GM18505 (cell line): ENCODE measurements around the gene UACA.

Source experiments
- ATAC-seq: cut with Tn5 transposase; IDR thresholded peaks from one replicate; pipeline ENCODE4 v1.9.1; 2021; ENCODE audit not compliant: unreplicated experiment
- POLR2A ChIP-seq: IDR thresholded peaks from 4 replicates; pipeline ENCODE4 v1.6.1; 2011; ENCODE audit warnings: borderline replicate concordance; ENCODE audit not compliant: insufficient read depth, insufficient read length; ENCODE audit errors: extremely low read depth

Gene UACA

GRCh38 chr15:70720228-70721016, 42.9 kb downstream of the UACA start:
- TF ChIP-seq POLR2A = no peak

GRCh38 chr15:70717237-70717793, 46.0 kb downstream of the UACA start:
- no peak for TF ChIP-seq POLR2A

More at GRCh38 chr15:70720228-70721016, 42.9 kb downstream of the UACA start:
- ATAC-seq = no peak

GRCh38 chr15:70715840-70716485, 47.4 kb downstream of the UACA start:
- no peak for TF ChIP-seq POLR2A
- ATAC-seq = no peak

More at GRCh38 chr15:70717237-70717793, 46.0 kb downstream of the UACA start:
- no peak for ATAC-seq

- ATAC-seq = no peak
- TF ChIP-seq POLR2A = no peak
Observed at GRCh38 chr15:70714565-70714964, 48.8 kb downstream of the UACA start.

DNA sequence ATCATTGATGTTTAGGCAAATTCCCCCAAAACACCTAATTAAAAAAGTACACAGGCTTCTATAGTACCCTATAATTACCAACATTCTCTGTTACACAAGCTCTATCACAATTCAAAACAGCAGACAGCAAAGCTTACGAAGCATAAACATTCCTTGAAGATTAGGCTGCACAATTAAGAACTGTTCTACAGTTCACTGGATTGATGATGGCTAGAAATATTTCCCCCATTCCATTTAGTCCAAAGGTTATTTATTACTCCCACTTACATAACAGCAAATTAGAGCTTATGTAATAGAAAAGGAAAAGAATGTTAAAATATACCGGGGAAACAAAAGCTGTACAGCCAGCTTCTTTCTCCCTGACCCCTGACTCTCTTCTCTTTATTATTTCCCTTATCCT, 49.3 kb downstream of the UACA start:
- TF ChIP-seq POLR2A = no peak
- ATAC-seq = no peak

DNA sequence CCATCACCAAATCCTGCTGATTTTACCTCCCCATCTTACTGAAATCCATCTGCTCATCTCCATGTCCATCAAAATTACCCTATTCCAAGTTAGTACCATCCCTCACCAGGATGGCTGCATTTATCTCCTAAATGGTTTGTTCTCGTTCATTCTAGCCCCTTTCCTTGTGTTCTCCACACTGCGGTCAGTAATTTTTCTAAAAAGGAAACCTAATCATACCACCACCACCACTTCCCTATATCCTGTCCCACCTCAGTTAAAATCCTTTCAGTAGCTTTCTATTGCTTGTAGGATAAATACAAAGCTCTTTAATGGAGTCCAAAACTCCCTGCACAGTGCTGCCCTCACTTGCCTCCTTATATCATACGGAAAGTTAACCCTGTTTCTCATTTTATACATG, 51.1 kb downstream of the UACA start:
- ATAC-seq = no peak
- no peak for TF ChIP-seq POLR2A

DNA sequence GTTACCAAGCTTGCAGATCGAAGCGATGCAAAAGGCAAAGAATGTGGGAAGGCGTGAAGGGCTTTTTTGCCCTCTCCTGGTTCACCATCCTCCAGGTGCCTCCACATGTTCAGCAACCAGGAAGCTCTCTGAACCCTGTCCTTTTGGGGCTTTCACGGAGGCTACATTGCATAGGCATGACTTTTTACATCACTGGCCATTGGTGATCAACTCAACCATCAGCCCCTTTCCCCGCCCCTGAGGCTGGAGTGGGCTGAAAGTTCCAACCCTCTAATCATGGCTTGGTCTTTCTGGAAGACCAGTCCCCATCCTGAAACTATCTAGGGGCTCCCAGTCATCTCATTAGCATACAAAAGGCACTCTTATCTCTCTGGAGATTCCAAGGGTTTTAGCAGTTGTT, 52.6 kb downstream of the UACA start:
- no peak for ATAC-seq
- no peak for TF ChIP-seq POLR2A

DNA sequence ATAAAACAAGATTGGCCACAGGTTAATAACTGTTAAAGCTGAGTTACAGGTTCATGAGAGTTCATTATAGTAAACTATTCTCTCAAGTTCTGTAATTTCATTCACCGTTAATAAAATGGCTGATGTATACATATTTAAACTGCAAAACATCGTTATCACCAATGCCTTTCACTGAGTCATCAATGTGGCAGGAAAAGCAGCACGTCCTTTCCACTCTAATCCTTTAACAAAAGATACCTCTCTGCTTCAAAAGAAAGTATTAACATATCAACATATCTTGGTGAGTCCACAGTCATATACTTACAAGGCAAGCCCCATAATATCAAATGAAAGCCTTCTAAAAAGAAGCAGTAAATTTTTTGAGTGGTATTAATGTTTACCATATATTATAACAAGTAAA, 54.5 kb downstream of the UACA start:
- no peak for TF ChIP-seq POLR2A
- ATAC-seq = no peak

GRCh38 chr15:70707686-70708300, 55.6 kb downstream of the UACA start:
- TF ChIP-seq POLR2A = no peak
- no peak for ATAC-seq

DNA sequence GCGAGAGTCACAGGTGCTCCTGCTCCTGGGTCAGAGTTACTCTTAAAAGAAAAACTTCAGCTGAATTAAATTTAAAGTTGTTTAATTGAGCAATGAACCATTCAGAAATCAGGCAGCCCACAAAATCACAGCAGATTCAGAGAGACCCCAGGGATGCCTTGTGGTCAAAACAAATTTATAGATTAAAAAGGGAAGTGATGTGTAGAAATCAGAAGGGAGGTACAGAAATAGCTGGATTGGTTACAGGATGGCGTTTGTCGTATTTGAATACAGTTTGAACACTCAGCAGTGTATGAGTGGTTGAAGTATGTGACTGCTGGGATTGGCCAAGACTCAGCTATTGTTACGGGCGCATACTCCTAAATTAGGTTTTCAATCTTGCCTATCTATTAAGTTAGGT, 58.6 kb downstream of the UACA start:
- no peak for TF ChIP-seq POLR2A
- no peak for ATAC-seq

GRCh38 chr15:70704166-70704565, 59.2 kb downstream of the UACA start:
- TF ChIP-seq POLR2A = no peak
- no peak for ATAC-seq

- ATAC-seq = no peak
Observed at GRCh38 chr15:70703096-70703878, 60.1 kb downstream of the UACA start.

DNA sequence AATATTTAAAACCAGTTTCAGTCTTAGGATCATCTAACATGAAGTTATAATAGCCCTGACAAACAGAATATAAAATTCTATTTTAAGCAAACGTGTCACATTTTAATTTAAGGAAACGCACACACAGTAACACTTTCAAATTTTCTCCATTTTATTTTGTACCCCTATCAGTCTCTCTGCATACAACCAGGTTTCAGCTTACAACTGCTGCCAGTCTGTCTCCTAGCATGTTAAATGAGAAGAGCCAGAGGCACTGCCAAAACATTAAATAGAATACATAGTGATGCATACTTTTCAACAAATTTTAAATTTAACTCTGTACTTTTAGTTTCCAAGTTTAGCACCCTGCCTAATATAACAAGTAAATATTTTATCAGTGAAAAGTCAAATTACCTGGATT, 60.8 kb downstream of the UACA start:
- no peak for ATAC-seq
- TF ChIP-seq POLR2A = no peak

More at GRCh38 chr15:70703096-70703878, 60.1 kb downstream of the UACA start:
- no peak for TF ChIP-seq POLR2A

DNA sequence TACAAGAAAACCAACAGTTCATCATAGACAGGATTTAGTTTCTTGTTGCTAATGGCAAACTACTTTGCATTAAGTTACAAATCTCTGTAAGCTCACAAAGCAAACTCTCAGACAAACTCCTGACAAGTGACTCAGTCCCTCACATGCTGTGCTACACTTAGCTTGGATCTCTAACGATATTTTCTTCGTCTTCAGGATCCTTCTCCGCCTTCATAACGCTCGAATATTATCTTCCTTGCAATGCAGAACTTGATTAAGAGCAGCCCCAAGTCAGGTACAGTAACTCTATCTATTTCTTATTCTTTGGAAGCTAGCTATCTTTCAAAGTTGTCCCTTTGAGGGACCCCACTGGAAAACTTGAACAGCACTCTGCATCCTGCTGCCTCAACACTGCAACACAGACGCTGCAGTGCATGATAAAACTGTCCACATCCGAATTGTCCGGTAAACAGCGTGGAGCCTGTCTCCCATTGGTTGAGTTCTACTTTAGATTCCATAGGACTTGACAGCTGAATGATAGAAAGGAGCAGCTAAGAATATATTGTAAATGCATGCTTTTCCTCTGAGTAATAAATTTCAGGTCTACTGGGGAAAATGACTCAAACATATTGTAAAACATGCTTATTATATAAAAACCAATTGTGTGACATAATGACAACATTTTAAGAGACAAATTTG, 61.3 kb downstream of the UACA start:
- no peak for TF ChIP-seq POLR2A

More for the DNA sequence above, 61.3 kb downstream of the UACA start:
- ATAC-seq = no peak
